Choroid plexus epithelial cell (primary cell): Measurements from ENCODE around the gene SALL4.
A peak's percentile ranks its signal among the peaks of the same experiment; 100 is the strongest.

Source experiments
- DNase-seq: peaks from one replicate; pipeline ENCODE4 v3.0.0-alpha.2; 2010; ENCODE audit warnings: low read depth
- H3K4me3 ChIP-seq: 2 replicates; pipeline ENCODE4 v1.5.1; 2011; ENCODE audit warnings: low read depth, mild to moderate bottlenecking, control low read depth, low read length, moderate library complexity
- TF ChIP-seq, protein P1 (sequence below): conservative IDR thresholded peaks from 2 replicates; pipeline ENCODE4 v1.5.1; 2011; ENCODE audit warnings: low read depth, mild to moderate bottlenecking, control low read depth, inconsistent platforms, low read length, moderate library complexity

The SALL4 gene

DNA sequence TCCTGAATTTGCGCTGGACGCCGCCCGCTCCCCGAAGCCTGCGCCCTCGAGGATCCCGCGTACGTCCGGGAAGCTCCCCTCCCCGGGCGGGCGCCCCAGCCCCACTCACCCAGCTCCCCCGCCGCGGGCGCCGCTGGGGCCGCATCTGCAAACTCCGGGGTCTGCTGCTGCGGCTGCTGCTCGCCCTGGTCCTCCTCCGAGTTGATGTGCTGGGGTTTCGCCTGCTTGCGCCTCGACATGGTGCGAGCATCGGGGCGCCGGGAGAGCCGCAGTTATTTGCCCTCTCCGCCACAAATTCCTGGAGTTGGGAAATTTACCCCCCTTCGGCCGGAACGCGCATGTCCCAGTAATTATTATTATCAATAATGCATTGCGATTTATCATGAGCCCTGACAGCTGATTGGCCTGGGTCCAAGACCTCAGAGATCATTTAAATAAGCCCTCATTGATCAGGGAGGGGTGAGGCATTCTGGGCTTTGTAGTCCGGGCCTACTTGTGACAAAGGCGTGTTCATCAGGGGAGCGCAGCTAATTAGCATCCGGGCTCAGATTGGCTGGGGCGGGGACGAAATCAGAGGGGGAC lies at the start of gene SALL4:
SALL4 (minus strand) TSS at position 352 of the 582 bp plus-strand sequence; CDS start at position 239, 113 bp downstream.
- H3K4me3 ChIP-seq, result peak within 1 kb of the TSS; percentile 61
- peak; percentile 30 for DNase-seq
- TF ChIP-seq, protein P1, sequence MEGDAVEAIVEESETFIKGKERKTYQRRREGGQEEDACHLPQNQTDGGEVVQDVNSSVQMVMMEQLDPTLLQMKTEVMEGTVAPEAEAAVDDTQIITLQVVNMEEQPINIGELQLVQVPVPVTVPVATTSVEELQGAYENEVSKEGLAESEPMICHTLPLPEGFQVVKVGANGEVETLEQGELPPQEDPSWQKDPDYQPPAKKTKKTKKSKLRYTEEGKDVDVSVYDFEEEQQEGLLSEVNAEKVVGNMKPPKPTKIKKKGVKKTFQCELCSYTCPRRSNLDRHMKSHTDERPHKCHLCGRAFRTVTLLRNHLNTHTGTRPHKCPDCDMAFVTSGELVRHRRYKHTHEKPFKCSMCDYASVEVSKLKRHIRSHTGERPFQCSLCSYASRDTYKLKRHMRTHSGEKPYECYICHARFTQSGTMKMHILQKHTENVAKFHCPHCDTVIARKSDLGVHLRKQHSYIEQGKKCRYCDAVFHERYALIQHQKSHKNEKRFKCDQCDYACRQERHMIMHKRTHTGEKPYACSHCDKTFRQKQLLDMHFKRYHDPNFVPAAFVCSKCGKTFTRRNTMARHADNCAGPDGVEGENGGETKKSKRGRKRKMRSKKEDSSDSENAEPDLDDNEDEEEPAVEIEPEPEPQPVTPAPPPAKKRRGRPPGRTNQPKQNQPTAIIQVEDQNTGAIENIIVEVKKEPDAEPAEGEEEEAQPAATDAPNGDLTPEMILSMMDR, result no peak

DNA sequence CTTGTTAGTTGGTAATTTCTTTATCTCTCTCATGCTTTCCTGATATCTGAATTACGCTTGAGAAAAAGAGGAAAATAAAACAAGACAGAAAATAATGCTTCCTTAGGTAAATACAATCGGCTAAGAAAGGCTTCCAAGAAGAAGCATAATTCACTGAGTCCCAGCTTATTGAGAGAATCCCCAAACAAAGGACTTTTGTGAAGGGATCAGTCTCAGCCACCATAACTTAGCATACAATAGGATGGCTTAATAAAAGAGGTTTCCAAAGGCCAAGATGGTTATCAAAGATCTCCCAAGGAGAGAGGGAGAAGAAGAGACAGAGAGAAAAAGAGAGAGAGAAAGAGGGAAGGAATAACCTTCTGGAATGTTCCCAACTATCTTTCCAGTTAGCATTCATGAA lies 46.0 kb upstream of the SALL4 start:
- TF ChIP-seq, protein P1, result no peak
- DNase-seq, result no peak
- no peak overlapping the region for H3K4me3 ChIP-seq

DNA sequence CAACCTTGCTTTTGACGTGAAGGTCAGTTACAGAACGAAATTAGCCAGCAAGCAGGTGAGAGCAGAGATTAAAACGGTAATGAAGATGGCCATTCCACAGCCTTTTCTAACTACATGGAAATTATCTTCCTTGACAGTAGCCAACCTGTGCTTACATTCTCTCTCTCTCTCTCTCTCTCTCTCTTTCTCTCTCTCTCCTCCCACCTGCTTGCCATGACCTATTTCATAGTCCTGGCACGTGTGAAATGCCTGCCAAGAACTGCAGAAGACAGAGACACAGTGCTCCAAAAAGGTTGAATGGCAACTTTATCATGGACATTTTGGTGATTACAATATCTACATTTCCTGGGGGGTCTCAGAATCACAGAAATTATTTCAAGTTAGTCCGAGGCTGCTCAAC lies 38.5 kb upstream of the SALL4 start:
- TF ChIP-seq, protein P1, result no peak
- DNase-seq, result no peak
- no peak overlapping the region for H3K4me3 ChIP-seq

DNA sequence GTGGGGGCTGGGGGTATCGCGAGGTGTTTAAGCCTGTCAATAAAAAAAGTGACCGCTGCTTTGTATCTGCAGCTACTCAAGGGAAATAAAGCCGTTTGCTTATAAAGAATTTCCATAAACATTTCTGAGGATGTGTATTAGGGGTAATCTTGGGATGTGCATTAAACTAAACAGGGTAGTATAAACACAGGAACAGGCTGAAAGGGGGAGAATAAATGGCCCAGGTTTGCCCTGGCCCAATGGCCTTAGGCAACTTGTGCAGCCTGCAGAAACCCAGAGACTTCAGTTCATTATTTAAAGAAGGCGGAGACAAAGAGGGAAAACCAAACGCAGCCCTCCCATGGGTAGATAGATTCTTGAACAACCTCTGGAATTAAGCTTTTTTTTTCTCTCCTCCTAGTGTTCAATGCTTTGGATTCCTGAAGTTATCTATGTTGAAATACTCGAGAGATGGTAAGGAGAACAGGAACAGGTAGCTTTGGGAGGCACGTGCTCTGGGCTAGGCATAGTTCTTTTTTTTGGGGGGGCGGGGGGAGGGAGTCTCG lies 35.6 kb upstream of the SALL4 start:
- no peak for DNase-seq
- no peak overlapping the region for H3K4me3 ChIP-seq
- TF ChIP-seq, protein P1, result no peak

DNA sequence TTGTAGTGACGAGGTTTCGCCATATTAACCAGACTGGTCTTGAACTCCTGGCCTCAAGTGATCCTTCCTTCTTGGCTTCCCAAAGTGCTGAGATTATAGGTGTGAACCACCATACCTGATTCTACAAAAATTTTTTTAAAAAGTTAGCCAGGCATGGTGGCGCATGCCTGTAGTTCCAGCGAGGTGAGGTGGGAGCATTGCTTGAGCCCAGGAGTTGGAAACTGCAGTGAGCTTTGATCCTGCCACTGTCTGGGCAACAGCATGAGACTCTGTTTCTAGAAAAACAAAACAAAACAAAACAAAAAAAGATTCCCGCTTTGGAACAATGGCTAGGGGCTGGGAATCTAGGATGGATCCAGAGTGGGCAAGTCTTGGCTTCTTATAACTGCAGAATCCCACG lies 35.1 kb upstream of the SALL4 start:
- TF ChIP-seq, protein P1, result no peak
- no peak overlapping the region for H3K4me3 ChIP-seq
- DNase-seq, result no peak

DNA sequence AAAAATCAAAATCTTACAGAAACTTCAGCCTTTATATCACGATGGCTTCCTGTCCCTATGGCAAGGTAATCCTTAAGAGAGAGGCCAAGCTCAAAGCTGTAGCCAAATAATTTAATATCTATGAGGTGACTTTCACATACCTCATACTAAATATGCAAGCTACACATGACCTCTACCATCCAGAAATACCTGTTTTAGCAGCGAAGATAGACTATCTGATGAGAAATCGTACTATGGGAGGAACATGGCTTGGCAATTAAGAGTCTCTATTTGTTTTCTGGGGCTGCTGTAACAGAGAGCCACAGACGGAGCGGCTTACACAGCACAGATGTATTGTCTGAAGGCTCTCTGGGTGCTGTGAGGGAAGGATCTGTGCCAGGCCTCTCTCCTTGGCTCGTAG lies 31.0 kb upstream of the SALL4 start:
- no peak overlapping the region for H3K4me3 ChIP-seq
- DNase-seq, result no peak
- TF ChIP-seq, protein P1, result no peak

DNA sequence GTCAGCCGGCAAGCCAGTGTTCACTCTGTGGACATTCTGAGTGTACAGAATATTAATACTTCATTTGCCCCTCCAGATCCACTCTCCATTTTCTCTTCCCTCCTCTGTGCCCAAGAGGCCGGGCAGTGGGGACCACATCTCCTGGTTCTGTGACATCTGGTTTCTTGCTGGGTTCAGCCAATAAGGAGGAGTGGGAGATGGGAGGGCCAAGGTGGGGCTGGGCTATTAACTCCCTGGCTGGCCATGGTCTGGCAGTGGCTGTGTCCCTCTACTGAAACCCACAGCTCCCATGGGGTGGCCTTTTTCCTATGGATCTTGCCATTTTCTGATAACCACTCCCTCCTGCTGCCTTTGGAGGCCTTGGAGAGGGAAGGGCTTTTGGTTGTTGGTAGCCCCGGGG lies 30.0 kb upstream of the SALL4 start:
- H3K4me3 ChIP-seq, result no peak overlapping the region
- TF ChIP-seq, protein P1, result no peak
- no peak for DNase-seq
